ENCODE results near the gene AGRN.

DNA sequence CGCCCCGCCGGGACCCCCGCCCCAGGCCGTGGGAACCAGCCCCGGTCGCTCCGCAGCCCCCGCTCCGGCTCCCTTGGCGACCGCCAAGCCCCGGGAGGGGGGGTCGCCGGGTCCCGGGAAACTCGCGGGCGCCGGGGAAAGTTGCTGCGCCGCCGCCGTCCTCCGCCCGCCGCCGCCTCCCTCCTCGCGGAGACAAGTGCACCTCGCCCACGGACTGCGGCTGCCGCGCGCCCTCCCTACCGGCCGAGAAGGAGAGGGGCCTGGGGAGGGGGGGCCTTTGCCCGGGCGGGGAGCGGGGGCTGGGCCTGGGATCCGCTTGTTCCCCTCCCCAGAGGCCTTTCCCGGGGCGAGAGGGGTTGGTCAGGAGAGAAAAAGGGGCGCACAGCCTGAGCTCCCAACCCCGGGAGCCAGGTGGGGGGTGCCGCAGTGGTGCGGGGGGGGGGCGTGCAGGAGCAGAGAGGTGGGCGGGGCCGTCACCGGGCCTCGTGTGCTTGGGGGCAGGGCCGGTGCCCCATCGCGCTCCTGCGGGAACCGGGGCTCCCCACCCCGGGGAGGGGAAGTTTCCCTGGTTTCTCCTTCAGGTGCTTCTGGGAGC lies 592 bp downstream of the AGRN start:
- TF ChIP-seq EP300 (IDR thresholded peaks at IDR 0.05; ENCODE audit: borderline replicate concordance) (no peak), RAD21 (IDR thresholded peaks at IDR 0.05; ENCODE audit: low read depth) (no peak)
